ENCODE data around the gene ARAP1. TPM values are rescaled to one million over a fixed set of nuclear protein-coding genes. Genes with fewer than 3 reads are reported as not detected.

Gene ARAP1
- total RNA-seq (2022; extraction: Qiagen RNA extraction), result 20.0 to 31.4 TPM (median 26.5 TPM) in 5 replicates

DNA sequence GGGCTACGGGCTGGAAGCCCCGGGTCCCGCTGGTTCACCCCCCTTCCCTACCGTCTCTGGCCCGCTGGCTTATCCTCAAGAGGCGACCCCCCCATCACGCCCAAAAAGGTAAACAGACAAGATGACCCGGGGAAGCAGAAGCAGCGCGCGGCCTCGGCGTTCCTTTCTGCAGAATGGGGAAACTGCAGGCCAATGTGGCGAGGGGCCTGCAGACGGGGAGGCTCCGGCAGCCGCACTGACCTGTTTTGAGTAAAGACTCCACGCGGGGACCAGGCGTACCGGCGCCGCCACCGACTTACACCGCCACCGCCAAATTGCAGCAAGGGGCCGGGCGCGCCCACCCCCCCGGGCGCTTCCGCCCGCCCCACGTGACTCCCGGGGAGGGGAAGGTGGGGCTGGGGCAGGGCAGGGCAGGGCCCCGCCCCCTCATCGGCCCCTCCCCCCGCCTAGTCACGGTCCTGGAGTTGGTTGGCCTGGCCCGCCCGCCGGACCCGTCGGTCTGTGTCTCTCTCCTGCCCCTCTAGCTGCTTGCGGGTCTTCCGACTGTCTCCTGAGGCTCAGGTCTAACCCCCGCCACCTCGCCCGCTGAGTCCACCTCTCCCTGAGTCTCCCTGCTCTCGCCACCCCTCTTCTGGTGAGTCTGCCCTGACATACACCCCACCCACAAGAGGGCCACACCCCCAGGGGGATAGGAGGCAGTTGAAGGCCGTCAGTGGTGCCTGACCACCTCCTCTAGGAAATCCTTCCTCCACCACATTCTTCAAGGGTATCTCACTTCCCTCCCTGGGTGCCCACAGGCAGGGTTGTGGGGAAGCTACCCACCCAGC is at the start of gene ARAP1:
ARAP1 (minus strand) TSS at position 321 of the 827 bp plus-strand sequence. CDS start 25,280 bp downstream, outside the sequence.

DNA sequence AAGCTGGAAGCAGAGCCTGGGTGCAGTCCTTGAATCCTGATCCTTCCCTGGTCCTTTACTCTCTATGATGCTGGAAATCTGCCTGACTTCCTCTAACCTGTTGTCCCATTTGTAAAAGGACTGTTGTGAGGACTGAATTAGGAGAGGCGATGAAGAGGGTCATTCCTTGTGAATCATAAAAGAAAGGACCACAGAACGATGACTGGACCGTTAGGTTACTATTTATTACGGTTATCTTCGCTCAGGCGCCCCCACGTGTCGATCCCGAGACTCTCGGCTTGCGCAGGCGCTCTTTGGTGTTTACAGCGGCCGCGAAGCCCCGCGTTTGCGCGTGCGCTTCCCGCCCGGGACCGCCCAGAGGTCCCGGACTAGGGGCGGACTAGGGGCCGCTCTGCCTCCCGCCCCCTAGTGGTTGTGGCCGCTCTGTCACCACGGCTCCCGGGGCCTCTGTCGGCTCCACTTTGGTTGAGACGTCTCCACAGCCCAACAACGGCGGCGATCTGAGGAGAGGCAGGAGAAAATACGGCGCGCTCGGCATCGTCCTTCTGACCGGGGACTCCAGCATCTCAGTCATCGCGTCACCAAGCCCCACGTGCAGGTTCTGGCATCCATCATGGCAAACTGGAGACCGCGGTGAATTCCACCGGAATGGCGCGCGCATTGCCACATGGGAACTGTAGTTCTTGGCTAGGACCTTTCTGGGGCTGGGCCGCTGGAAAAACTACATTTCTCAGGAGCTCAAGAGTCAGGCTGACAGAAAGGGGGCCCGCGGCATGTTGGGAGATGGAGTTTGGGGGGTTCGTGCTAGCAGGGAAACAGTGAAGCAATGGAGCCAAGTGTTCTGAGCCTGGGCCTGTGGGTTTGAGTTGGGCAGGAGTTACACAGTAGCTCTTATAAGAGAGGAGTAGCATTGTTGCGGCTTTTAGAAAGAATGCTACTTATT is 41.5 kb upstream of the ARAP1 start, which contains the start of gene STARD10:
STARD10 (minus strand) TSS at position 623 of the 943 bp plus-strand sequence. CDS start 12,866 bp downstream, outside the sequence.

DNA sequence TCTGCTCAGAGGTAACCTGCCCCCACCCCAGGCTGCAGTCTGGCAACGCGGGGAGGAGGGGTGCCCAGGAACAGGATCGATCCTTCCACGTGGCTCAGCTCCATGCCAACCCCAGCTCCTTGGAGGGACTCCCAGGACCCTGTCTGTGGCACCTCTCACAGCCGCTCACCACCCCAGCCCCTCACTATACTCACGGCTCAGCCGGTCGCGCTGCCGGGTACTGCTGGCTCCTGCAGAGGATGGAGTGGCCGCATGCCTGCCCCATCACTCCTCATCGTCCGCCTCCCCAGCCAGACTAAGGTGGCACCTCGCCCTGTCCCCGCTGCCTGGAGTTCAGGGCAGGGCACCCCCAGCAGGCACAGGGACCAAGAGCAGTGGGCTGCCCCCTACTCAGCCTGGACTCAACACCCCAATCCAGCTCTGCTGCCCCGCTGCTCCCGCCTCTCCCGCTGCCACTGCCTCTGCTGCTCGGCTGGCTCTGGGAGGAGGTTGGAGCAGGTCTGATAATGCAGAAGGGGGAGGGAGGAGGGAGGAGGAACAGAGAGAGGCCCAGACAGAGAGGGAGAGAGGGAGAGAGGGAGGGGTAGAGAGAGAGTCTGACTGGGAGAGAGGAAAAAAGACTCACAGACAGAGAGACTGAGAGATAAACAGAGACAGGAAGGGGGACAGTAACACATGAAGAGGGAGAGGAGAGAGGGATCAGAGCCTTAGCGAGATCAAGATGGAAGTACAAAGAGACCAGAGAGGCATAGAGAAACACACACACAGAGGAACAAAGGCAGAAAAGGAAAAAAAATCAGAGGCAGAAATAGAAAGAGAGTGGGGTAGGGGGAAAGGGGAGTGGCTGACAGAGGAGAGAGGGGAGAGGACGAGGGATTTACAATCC is 78.0 kb downstream of the ARAP1 start, which contains the start of gene PDE2A:
PDE2A (minus strand) TSS at position 480 of the 886 bp plus-strand sequence; CDS start at position 265, 215 bp downstream.

Other genes with a start within 250 kb of the ARAP1 start
- 1.0 to 2.6 TPM (median 1.9 TPM) in 5 replicates for gene PDE2A, start 78.0 kb downstream of the ARAP1 start, total RNA-seq (2022; extraction: Qiagen RNA extraction)
- 15.0 to 18.8 TPM (median 18.8 TPM) in 5 replicates for gene STARD10, start 41.6 kb upstream of the ARAP1 start, total RNA-seq (2022; extraction: Qiagen RNA extraction)
- 2.9 to 4.7 TPM (median 3.5 TPM) in 5 replicates for gene ATG16L2, start 62.0 kb upstream of the ARAP1 start, total RNA-seq (2022; extraction: Qiagen RNA extraction)